Endometrium (tissue), 2 donors: ENCODE results near the gene D2HGDH.
"Not testable (repeated sequence)": the region's sequence is repeated elsewhere in the genome, so short reads cannot be mapped to it uniquely, and the experiment has no call there.

Experiments used
- FAIRE-seq: peaks from 2 replicates; lab custom pipeline; 2012; peaks lifted over from hg19 to GRCh38; lab: Jason Lieb, UNC
- donor health status: control.
- donor health status: control.

Gene D2HGDH

GRCh38 chr2:241794250-241794823, 59.9 kb downstream of the D2HGDH start:
- FAIRE-seq = no peak

GRCh38 chr2:241795021-241795999, 60.9 kb downstream of the D2HGDH start:
- no peak for FAIRE-seq

- FAIRE-seq = no peak
Measured at GRCh38 chr2:241796209-241796608, 61.8 kb downstream of the D2HGDH start.

DNA sequence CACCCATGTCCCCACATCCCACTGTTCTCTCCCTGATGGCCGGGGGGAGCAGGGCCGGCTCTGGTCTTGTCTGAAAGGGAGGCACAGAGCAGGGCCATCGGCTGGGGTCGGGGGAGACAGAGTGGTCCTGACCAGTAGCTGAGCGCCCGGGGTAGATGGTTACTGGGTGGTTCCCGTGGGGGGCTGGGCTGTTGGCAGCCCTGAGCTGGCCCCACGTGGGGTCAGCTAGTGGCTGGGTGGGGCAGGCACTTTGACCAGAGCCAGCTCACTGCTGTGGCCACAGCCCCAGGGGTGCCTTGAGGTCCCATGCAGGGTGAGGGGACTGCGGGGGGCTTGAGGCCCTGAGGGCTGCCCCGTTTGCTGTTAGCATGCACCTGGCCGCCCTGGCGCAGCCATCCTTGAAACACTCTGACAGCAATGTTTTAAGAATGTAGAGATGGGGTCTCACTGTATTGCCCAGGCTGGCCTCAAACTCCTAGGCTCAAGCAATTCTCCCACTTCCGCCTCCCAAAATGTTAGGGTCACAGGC, 62.2 kb downstream of the D2HGDH start:
- no peak for FAIRE-seq

DNA sequence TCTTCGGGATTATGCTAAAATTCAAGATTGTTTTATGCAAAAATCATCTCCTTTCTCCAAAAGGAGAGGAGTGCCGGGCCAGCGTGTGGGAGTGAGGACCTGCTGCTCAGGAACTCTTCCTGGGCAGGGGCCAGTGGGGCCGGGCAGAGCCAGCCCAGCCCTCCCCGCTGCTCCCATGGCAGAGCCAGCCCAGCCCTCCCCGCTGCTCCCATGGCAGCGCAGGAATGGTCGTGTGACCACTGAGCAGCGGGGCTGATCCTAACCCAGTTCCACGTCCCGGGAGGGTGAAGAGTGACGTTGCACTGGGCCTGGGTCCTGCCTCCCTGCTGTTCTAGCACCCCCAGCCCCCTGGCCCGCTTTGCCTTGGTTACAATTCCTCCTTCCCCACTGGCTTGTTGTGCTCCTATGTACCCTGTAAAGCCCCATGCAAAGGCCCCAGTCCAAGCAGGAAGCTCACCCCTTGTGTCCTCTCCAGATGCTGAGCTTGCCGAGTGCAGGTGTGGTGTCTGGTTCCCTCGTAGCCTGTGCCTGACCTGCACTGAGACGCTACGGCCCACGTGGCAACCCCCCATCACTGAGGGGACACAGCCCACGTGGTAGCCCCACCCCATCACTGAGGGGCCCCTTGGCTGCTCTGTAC, 63.1 kb downstream of the D2HGDH start:
- FAIRE-seq = no peak

DNA sequence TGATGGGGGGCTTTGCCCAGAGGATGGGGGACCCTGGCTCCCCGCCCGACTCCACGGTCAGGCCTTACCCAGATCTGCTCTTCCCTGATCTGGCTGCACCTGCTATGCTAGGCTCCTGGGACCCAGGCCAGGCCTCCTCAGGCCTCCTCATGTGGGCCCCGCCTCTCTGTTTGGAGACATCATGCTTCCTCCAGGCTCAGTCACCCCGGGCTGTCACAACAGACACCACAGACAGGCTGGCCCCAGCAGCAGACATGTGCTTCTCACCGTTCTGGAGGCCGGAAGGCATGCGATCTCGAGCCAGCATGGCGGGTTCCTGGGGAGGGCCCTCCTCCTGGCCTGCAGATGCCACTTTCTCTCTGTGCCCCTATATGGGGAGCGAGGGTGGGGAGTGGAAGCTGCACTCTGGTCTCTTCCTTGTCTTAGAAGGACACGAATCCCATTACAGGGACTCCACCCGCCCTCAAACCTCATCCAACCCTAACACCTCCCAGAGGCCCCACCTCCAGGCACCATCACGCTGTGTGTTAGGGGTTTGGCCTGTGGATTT, 63.7 kb downstream of the D2HGDH start:
- no peak for FAIRE-seq

DNA sequence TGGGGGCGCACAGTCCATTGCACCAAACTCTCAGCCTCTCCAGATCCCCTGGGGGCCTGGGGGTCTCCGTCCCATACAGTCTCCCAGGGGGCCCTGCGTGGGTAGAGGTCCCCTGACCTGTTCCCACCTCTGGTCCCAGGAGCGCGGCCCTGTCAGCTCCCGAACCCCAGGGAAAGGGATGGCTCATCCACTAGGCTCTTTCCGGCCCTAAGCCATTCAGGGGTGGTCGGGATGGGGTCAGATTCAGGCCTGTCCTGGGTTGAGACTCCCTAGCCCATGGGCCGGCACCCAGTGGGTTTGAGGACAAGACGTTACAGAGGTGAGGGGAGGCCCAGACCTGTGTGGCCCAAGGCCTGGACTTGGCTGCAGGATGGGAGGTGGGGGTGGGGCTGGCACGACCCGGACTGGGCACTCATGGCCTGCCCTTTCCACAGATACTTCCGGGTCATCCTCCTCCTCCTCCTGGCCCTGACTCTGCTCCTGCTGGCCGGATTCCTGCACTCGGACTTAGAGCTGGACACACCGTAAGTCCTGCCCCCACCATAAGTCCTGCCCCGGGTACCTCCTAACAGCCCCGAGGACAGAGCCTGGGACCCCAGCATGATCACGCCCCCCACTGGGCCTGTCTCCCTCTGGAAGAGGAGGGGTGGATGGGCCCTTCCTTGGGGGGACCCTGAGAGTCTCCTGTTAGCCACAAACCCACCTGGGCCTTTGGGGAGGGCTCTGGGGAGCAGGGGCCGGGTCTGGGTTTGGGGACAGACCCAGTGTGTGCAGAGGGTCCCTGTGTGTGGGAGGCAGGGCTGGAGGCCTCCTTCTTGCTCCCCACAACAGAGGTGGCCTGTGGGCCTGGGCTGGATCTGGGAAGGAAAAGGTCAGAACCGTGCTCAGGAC, 64.4 kb downstream of the D2HGDH start:
- no peak for FAIRE-seq

- FAIRE-seq = no peak
Measured at GRCh38 chr2:241799522-241800197, 65.2 kb downstream of the D2HGDH start.

GRCh38 chr2:241800198-241800903, 65.9 kb downstream of the D2HGDH start:
- FAIRE-seq = not testable (repeated sequence)

DNA sequence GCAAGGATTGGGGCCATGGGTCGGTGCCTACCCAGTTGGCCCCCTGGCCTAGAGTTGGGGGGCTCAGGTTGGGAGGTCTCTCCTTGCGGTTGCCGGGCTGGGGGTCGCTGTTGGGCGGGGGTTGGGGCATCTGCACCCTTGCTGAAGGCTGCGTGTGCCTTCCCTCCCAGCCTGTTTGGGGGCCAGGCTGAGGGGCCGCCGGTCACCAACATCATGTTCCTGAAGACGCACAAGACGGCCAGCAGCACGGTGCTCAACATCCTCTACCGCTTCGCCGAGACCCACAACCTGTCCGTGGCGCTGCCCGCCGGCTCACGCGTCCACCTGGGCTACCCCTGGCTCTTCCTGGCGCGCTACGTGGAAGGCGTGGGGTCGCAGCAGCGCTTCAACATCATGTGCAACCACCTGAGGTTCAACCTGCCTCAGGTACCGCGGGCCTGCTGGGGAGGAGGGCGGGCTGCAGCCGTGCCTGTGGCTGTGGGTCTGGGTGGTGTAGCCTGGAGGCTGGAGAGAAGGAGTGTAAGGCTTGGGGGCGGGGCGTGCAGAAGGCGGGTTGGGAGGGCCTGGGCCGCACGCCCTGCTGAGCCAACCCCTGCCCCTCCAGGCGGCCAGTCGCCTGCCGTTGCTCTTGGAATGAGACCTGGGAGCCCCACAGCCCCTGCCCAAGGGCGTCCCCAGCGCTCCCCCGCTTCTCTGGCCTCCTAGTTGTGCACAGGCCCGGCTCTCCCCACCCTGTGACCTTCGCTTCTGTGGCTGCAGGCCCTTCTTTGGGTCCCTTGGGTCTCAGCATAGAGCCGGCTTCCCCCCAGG, 67.4 kb downstream of the D2HGDH start:
- no peak for FAIRE-seq

GRCh38 chr2:241802421-241803318, 68.2 kb downstream of the D2HGDH start:
- no peak for FAIRE-seq

GRCh38 chr2:241803387-241804325, 69.2 kb downstream of the D2HGDH start:
- no peak for FAIRE-seq

- FAIRE-seq = no peak
Measured at GRCh38 chr2:241804326-241805229, 70.1 kb downstream of the D2HGDH start.

DNA sequence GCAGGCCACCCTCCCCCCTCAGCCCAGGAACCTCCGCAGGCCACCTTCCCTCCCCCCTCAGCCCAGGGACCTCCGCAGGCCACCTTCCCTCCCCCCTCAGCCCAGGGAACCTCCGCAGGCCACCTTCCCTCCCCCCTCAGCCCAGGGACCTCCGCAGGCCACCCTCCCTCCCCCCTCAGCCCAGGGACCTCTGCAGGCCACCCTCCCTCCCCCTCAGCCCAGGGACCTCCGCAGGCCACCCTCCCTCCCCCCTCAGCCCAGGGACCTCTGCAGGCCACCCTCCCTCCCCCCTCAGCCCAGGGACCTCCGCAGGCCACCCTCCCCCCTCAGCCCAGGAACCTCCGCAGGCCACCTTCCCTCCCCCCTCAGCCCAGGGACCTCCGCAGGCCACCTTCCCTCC, 71.8 kb downstream of the D2HGDH start:
- not testable (repeated sequence) for FAIRE-seq

DNA sequence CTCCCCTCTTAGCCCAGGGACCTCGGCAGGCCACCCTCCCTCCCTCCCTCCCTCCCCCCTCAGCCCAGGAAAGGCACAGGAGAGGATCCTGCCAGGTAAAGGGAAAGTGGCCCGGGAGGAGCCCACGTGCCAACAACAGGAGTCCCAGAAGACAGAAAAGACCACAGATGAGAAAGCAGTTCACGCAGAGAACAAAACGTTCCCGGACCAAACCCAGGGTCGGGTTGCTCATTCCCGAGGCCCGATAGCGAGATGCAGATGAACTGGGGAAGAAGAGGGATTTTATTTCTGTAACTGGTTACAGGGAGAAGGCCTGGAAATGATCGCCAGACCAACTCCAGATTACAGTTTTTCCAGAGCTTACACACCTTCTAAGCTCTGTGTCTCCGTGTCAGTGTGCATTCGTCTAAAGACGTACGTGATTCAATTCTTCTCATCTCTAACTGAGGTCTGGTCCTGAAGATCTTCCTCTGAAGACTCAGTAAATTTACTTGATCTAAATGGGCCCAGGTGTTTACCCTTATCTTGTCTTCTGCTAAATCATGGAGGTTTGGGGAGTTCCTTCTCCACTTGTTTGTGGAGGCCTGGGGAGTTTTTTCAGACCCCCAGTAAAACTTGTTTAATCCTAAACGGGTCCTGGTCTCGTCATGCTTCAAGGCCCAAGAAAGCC, 73.8 kb downstream of the D2HGDH start:
- no peak for FAIRE-seq
